AG10803 (cell line): ENCODE measurements around the gene PCLO.
"Not testable (repeated sequence)": the region's sequence is repeated elsewhere in the genome, so short reads cannot be mapped to it uniquely, and the experiment has no call there.

Experiments
- DNase-seq: peaks from one replicate; pipeline ENCODE4 v3.0.0; 2010; ENCODE audit warnings: low read depth
- H3K4me3 ChIP-seq: 2 replicates; pipeline ENCODE4 v1.5.1; 2011; ENCODE audit warnings: mild to moderate bottlenecking, low read length, control low read depth
- TF ChIP-seq, protein P1 (sequence below): conservative IDR thresholded peaks from 2 replicates; pipeline ENCODE4 v1.5.1; 2011; ENCODE audit warnings: mild to moderate bottlenecking, low read length, control low read depth, inconsistent platforms

The PCLO gene

DNA sequence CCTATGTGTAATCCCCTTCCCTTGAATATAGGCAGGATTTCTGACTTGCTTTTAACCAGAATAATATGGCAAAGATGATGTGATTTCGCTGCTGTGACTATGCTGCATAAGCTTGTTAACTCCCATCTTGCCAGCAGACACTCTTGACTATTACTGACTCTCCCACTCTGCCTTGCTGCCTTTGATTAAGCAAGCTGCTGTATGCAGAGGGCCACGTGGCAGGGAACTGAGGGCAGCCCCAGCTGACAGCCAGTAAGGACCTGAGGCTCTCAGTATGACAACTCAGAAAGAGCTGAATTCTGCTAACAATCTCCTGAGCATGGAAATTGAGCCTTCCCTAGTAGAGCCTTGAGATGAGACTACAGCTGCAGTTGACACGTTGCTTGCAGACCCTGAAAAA is 439.7 kb downstream of the PCLO start:
- TF ChIP-seq, protein P1, sequence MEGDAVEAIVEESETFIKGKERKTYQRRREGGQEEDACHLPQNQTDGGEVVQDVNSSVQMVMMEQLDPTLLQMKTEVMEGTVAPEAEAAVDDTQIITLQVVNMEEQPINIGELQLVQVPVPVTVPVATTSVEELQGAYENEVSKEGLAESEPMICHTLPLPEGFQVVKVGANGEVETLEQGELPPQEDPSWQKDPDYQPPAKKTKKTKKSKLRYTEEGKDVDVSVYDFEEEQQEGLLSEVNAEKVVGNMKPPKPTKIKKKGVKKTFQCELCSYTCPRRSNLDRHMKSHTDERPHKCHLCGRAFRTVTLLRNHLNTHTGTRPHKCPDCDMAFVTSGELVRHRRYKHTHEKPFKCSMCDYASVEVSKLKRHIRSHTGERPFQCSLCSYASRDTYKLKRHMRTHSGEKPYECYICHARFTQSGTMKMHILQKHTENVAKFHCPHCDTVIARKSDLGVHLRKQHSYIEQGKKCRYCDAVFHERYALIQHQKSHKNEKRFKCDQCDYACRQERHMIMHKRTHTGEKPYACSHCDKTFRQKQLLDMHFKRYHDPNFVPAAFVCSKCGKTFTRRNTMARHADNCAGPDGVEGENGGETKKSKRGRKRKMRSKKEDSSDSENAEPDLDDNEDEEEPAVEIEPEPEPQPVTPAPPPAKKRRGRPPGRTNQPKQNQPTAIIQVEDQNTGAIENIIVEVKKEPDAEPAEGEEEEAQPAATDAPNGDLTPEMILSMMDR, result no peak
- peak; percentile 18 for DNase-seq
- no peak overlapping the region for H3K4me3 ChIP-seq

DNA sequence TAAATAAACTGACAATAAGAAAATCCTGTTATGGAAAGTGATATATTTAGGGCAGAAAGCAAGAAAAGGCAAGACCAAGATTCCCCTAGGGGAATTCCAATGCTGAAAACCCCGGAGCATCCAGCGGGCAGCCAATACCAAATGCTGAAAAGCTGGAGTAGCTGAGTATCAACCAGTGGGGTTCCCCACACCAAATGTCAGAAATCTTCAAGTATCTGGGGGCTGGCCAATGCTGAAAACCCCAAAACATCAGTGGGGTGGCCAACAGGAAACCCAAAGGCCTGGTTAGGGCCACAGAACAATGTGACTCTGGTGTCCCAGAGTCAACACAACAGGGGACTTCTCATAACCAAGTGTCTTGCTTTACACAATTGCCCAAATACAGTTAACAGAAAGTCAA is 447.3 kb downstream of the PCLO start:
- TF ChIP-seq, protein P1, result no peak
- H3K4me3 ChIP-seq, result no peak overlapping the region
- no peak for DNase-seq

DNA sequence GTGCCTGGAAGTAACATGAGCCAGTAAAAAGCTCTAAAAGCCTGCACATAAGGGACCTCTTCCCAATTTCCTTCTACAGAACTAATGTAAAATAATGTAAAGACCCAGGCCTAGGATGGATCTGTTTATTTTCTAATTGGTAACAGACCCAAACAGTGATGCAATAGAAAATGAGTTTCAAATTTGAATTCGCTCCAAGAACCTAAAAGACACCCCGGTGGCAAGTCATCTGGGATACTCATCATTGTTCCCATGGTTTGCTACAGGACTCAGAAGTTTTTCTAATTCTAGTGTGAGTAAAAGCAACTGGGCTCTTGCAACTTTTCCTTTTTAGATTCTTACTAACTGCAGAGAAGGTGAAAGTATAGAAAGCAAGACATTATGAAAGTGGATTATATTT is 447.8 kb downstream of the PCLO start:
- DNase-seq, result peak; percentile 41
- TF ChIP-seq, protein P1, result no peak
- no peak overlapping the region for H3K4me3 ChIP-seq

DNA sequence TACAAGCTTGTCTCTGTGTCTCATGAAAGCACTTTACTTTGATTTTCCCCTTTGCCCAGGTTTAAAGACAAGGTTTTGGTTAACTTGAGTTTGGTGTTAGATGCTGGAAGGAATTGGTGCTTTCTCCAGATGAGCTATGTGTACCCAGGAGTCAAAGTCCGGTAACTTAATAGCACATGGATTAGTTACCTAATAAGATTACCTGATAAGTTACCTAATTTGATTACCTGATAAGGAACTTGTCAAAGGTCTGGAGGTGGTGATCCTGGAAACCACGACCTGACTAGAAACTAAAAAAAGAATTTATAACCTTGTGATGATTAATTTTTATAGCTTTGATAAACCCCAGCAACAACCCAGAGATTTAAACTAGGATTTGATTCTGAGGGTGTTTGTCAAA is 449.2 kb downstream of the PCLO start:
- no peak for DNase-seq
- TF ChIP-seq, protein P1, result no peak
- H3K4me3 ChIP-seq, result no peak overlapping the region

DNA sequence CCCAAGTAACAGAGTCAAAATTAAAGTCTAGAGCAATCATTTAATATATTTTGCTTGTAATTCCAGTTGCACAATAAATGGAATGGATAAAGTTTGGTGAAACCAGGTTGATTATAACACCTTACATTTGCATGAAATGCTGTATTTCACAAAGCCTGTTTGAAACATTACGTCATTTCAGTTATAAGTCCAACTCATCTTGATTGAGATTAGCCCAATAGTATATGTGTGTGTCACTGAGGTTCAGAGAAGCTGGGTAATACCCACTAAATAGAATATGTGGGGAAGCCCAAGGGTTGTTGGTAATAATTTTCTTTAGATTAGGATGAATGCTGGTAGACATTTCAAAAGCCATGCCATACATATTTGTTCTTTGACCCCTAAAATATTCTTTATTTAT is 456.3 kb downstream of the PCLO start:
- not testable (repeated sequence) for DNase-seq, H3K4me3 ChIP-seq

DNA sequence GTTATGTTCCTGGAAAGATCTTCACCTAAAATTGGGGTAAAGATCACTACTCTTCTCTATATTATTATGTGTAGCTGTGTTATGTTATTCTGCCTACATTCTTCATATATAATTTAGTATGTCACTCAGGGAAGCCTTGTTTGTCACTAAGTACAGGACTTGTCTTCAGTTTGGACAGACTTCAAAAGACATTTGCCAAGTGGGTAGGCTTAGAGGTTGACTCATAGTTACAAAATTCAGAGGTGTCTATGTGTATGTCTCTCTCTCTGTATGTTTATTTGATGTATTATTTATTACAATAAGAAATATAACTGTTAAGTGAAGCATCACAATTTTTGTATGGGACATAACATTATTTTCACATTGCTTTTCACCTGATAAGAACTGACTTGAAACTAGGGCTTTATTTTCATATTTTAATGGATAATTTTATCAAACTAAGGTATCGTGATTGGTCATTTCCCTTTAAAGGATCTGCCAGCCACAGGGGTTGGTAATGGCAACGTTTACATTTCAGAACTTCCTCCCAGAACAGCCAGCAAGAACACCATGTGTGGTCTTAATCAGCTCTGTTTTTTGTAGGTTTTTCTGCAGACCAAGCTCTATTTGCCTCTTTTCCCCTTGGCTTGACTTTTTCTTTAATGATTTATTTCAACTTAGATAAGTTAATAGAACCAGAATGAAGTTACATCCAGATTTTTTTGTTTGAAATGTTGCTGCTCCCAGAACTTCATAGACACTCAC is 457.0 kb downstream of the PCLO start:
- no peak for DNase-seq
- TF ChIP-seq, protein P1, result no peak
- no peak overlapping the region for H3K4me3 ChIP-seq

DNA sequence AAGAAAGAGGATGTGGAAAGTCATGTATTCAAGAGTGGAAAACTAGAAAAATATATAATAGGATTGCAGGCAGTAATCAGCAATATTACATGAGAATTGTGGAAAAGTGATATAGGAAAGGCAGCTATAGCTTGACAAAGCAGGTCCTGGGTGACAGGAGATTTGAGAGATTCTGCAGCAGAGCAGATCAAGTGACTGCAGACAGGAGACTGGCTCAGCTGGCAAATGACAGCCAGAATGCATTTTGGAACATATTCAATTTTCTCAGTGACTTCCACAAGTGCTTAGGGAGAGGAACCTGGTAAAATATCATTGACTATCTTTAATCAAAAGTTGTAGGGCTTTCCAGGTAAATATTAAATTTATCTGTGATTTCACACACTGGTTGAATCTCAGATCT is 458.6 kb downstream of the PCLO start:
- TF ChIP-seq, protein P1, result no peak
- DNase-seq, result no peak
- no peak overlapping the region for H3K4me3 ChIP-seq
